Skin epidermis (tissue), 12 donors: ENCODE results near the gene GLMP.
A peak's percentile ranks its signal among the peaks of the same experiment; 100 is the strongest.
"Not testable (repeated sequence)": the region's sequence is repeated elsewhere in the genome, so short reads cannot be mapped to it uniquely, and the experiment has no call there.

ENCODE experiments used
- H3K27ac ChIP-seq, 21 experiments: fragments of 200-600 bp; sonication (generic) in 11 of 21; one replicate each; pipeline ENCODE4 v1.5.0; 2020; ENCODE audit warnings: mild to moderate bottlenecking in 3 of 21, inconsistent platforms in 2 of 21, moderate library complexity in 2 of 21
- H3K4me3 ChIP-seq, 7 experiments: fragments of 200-600 bp; sonication (generic) in 2 of 7; one replicate each; pipeline ENCODE4 v1.5.0; 2020; ENCODE audit warnings: inconsistent platforms in 2 of 7, mild to moderate bottlenecking in 2 of 7, moderate library complexity in 1 of 7

GLMP gene

DNA sequence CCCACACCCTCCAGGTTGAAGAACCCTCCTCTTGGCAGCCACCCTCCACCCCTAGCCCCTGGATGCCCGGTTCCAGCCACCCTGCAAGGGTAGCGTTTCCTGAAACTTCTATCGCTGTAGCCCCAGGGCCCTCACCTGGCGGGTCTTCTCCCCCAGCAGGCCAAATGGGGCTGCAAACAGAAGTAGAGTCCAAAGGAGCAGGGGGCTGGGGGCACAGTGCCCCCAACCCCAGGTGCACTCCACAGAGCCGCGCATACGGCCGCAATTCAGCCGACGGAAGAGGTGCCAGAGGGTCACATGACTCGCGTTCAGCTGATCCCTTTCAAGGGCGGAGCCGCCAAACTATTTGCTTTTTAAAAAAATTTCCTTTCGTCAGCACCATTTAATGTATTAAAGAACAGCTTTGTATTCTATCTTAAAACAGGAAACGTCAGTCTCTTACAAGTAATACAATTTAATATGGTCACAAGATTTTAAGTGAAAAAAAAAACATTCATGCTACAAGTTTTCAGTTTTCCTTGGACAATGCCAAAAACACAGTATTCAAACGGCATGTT is at the start of gene GLMP:
GLMP (minus strand) TSS at position 289 of the 557 bp plus-strand sequence; CDS start at position 255, 34 bp downstream.
- Histone ChIP-seq H3K27ac (peak within 1 kb of the TSS; percentile 37 to 89 (median 80)), H3K4me3 (peak within 1 kb of the TSS; percentile 63 to 80 (median 68))

DNA sequence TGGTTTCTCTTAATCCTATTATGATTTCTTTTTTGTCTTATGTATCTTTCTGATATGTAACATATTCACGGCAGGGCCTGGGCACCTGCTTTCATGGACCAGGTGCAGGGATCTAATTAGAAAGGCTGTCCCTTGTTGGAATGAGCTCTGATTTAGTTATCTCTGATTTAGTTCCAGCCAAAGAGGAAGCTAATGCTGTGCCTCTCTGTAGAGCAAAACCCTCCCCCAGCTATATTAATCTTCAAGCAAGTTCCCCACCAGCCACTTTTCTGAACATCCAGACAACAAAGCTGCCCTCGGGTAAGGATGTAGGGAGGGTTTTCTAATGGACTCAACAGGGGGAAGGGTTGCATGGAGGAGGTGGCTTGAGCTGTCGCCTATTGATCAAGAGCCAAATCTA is 48.9 kb upstream of the GLMP start:
- Histone ChIP-seq H3K27ac (no peak overlapping the region), H3K4me3 (no peak overlapping the region)

DNA sequence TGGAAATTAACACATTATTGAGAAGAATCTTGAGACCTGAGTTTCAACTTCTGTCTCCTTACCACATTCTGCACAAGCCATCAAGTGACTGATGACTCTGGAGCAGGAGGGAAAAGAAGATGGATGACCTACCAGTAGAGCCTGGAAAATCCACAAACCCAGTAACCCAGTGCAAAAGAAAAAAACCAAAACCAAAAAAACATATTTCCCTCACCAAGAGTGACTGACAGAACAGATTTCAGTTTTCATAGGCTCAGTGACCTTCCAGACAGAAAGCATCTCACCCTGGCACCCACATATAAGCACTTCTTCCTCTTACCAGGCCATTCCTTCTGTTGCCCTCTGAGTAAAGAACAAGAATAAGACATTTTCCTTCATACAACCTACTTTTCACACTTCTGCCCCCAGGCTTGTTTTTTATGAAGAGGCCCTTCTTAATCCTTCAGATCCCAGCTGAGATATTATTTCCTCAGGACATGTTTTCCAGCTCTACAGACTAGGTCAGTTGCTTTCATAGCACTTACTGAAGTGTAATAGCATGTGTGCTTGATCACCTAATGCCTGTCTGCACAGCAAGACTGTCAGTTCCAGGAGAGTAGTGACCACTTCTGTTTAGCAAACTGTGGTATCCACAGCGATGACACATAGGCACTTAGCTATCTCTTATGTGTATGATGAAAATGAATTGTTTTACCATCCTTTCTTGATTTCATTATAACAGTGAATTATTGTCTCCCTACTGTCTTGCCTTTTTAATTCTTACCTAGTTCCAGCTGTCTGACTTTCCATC is 46.9 kb upstream of the GLMP start:
- H3K27ac ChIP-seq: no peak overlapping the region
- H3K4me3 ChIP-seq: no peak overlapping the region

GRCh38 chr1:156338180-156338976 is 42.9 kb upstream of the GLMP start, which contains the start of the genes CCT3 and TSACC:
TSS of gene CCT3 (minus strand) at chr1:156338292. CDS start at chr1:156338184, 108 bp downstream.
TSS of gene TSACC (plus strand) at chr1:156338526. CDS start at chr1:156339758, 1,232 bp downstream.
- H3K27ac ChIP-seq: peak within 1 kb of the TSS in 20 of 21 experiments; percentile 62 to 90 (median 82)

DNA sequence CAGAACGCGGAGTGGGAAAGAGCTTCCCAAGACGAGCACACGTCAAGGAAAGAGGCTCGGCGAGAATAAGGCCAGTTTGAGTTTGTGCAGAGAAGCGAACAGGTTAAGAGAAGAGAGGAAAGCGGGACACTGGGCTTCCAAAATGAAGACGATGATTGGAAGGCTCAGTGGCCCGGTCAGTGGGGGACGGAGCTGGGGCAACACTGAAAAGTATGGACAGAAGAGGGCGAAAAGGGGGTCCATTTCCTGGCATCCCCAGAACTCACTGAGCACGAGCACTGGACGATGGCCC is 42.4 kb upstream of the GLMP start:
- H3K27ac ChIP-seq: peak overlapping the region in 20 of 21 experiments; percentile 12 to 90 (median 78)
- peak overlapping the region; percentile 56 to 95 (median 72) for H3K4me3 ChIP-seq

More at GRCh38 chr1:156338180-156338976, 42.9 kb upstream of the GLMP start, which contains the start of the genes CCT3 and TSACC:
- H3K4me3 ChIP-seq: peak within 1 kb of the TSS; percentile 56 to 95 (median 72)

GRCh38 chr1:156337052-156337887 is 41.8 kb upstream of the GLMP start:
- peak overlapping the region in 20 of 21 experiments; percentile 12 to 90 (median 78) for H3K27ac ChIP-seq
- peak overlapping the region; percentile 56 to 95 (median 72) for H3K4me3 ChIP-seq

- peak overlapping the region in 1 of 7 experiments; percentile 70 for H3K4me3 ChIP-seq
- H3K27ac ChIP-seq: peak overlapping the region in 1 of 21 experiments; percentile 6
Observed at GRCh38 chr1:156336242-156336641, 40.8 kb upstream of the GLMP start.

DNA sequence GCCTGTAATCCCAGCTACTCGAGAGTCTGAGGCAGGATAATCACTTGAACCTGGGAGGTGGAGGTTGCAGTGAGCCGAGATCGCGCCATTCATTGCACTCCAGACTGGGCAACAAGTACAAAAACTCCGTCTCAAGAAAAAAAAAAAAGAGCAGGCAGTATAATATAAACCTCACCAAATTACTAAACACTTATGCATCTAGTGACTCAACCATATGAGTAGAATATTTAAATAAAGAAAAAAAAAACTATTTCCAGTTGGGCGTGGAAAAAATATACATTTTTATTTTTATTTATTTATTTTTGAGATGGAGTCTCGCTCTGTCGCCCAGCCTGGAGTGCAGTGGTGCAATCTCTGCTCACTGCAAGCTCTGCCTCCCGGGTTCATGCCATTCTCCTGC is 27.7 kb upstream of the GLMP start:
- H3K4me3 ChIP-seq, H3K27ac ChIP-seq: not testable (repeated sequence)

DNA sequence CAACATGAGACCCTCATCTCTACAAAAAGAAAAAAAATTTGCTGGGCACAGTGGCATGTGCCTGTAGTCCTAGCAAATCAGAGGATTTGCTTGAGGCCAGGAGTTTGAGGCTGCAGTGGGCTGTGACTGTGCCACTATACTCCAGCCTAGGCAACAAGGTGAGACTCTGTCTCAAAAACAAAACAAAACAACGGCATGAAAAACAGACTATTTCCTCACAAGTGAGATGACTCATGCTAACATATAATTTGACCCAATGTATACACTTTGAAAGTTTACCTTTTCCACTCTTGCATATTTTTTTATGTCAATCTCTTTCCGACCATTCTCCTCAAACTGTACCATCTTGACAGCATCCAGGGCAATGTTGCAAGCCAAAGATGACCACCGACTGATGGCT is 25.1 kb upstream of the GLMP start:
- no peak overlapping the region for H3K4me3 ChIP-seq
- no peak overlapping the region for H3K27ac ChIP-seq

GRCh38 chr1:156319664-156320063 is 24.2 kb upstream of the GLMP start:
- no peak overlapping the region for H3K27ac ChIP-seq
- H3K4me3 ChIP-seq: no peak overlapping the region

DNA sequence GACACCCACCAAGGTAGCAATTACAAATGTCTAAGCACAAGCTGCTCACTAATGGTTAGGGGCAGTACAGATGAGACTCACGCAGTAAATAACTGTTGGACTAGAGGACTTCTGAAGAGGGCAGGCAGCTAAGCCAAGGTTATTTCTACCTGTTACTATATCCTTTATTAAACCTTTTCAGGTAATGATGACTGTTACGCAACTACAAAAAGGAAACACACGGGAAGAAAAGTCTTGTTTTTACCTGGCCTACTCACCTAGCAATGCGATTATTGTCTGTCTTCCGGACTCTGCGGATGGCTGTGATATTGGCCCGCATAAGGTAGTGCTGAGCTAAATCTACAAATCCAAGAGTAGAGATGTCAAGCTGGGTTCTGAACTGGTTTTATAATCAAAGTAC is 21.4 kb upstream of the GLMP start:
- Histone ChIP-seq H3K27ac (no peak overlapping the region), H3K4me3 (no peak overlapping the region)

DNA sequence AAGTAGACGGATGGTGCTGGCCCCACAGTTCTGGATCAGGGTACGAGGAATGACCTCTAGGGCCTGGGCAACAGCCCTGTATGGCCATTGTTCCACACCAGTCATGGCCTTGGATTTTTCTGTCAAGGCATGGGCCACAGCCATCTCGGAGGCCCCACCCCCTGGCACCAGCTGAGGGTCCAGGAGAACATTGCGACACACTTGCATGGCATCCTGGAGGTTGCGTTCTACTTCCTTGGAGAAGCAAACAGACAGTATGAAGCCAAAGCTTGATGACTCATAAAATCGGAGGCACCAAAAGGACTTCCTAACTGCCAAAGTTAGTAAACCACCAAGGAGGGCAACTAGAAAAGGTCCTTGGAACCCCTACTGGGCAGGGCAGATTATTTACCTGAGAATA is 15.5 kb upstream of the GLMP start:
- H3K27ac ChIP-seq: peak overlapping the region in 1 of 21 experiments; percentile 56

GRCh38 chr1:156308078-156308477 is 12.6 kb upstream of the GLMP start:
- H3K27ac ChIP-seq: no peak overlapping the region
- H3K4me3 ChIP-seq: no peak overlapping the region

More for the DNA sequence above, 15.5 kb upstream of the GLMP start:
- no peak overlapping the region for H3K4me3 ChIP-seq

GRCh38 chr1:156305215-156305614 is 9.7 kb upstream of the GLMP start:
- Histone ChIP-seq H3K4me3 (no peak overlapping the region), H3K27ac (no peak overlapping the region)

DNA sequence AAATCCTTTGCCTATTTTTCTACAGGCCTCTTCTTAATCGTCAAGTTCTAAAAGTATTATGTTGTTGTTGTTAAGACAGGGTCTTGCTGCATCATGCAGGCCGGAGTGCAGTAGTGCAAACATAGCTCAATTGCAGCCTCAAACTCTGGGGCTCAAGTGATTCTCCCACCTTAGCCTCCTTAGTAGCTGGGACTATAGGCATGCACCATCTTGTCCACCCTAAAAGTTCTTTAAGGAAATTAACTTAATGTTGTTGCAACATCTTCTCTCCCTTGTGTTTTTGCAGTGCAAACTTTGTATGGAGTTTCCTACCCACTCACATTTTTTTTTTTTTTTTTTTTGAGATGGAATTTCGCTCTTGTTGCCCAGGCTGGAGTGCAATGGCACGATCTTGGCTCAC is 7.8 kb upstream of the GLMP start:
- no peak overlapping the region for H3K27ac ChIP-seq
- no peak overlapping the region for H3K4me3 ChIP-seq

DNA sequence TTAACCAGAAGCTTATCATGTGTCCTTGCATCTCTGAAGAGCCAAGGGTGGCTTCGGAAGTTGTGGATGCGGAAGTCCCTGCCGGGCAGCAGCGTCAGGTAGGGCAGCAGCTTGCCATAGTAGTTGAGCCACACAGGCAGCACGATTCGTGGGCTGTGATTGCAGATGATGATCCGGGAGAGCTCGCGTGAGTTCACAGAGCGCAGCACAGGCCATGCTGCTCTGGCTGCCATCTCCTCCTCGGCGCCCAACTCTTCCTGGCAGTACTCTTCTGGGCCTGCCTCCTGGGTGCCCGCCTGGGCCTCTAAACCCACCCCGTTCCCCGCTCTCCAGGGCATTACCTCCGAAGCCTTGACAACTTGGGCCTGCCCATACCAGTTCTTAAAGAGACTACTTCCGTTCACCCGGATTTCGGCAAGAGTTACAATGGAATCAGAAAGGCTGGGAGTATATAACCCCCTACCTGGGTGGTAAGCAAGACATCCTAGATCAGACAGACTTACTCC is 3.4 kb upstream of the GLMP start, which contains the start of gene VHLL:
VHLL (minus strand) TSS at position 456 of the 506 bp plus-strand sequence; CDS start at position 338, 118 bp downstream.
- H3K4me3 ChIP-seq: no peak within 1 kb of the TSS
- no peak within 1 kb of the TSS for H3K27ac ChIP-seq

DNA sequence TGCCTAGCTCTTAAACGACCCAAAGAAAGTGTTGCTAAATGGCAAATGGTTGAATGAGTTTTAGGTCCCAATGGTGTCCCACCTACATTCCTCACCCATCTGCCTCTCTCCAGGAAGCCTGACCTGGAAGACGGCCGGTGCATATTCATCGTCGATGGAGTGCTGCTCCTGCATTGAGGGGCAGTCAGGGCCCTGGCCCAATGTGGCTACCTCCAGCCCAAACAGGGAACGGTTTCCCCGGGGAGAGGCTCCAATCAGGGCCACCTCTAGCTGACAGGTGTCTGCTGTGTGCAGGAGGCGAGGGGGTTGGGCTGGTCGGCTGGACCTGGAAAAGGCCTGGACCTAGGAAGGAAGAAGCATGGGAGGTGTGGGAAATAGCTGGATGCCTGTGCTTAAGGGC is 1.6 kb downstream of the GLMP start:
- Histone ChIP-seq H3K27ac (peak overlapping the region in 1 of 21 experiments; percentile 79), H3K4me3 (no peak overlapping the region)

GRCh38 chr1:156293098-156293434 is 2.4 kb downstream of the GLMP start:
- H3K27ac ChIP-seq: peak overlapping the region in 2 of 21 experiments; percentile 18 to 28
- H3K4me3 ChIP-seq: no peak overlapping the region
